NB4 (cell line): ENCODE results near the gene CTNNA2.

Source experiments
- DNase-seq: peaks from one replicate; pipeline ENCODE4 v3.0.0; 2010; ENCODE audit warnings: low read depth
- H3K4me3 ChIP-seq: one replicate; pipeline ENCODE4 v1.5.1; 2011; ENCODE audit warnings: mild to moderate bottlenecking, low read depth, low read length, moderate library complexity
- MYC ChIP-seq: IDR thresholded peaks from 2 replicates; pipeline ENCODE4 v1.6.1; 2011; ENCODE audit warnings: low read depth, low read length
- POLR2A ChIP-seq: IDR thresholded peaks from 2 replicates; pipeline ENCODE4 v1.6.1; 2011; ENCODE audit warnings: mild to moderate bottlenecking; ENCODE audit not compliant: insufficient read length; ENCODE audit errors: extremely low read depth
- TF ChIP-seq, protein P1 (sequence below): IDR thresholded peaks from 2 replicates; pipeline ENCODE4 v1.6.1; 2011; ENCODE audit warnings: low read depth, low read length
- TF ChIP-seq, protein P2 (sequence below): IDR thresholded peaks from one replicate; pipeline ENCODE4 v1.5.1; 2012; ENCODE audit warnings: low read depth, low read length

Gene CTNNA2

GRCh38 chr2:79964966-79965365, 452.1 kb downstream of the CTNNA2 start:
- TF ChIP-seq, protein P1, sequence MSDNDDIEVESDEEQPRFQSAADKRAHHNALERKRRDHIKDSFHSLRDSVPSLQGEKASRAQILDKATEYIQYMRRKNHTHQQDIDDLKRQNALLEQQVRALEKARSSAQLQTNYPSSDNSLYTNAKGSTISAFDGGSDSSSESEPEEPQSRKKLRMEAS = no peak
- no peak for TF ChIP-seq MYC
- no peak for TF ChIP-seq POLR2A
- TF ChIP-seq, protein P2, sequence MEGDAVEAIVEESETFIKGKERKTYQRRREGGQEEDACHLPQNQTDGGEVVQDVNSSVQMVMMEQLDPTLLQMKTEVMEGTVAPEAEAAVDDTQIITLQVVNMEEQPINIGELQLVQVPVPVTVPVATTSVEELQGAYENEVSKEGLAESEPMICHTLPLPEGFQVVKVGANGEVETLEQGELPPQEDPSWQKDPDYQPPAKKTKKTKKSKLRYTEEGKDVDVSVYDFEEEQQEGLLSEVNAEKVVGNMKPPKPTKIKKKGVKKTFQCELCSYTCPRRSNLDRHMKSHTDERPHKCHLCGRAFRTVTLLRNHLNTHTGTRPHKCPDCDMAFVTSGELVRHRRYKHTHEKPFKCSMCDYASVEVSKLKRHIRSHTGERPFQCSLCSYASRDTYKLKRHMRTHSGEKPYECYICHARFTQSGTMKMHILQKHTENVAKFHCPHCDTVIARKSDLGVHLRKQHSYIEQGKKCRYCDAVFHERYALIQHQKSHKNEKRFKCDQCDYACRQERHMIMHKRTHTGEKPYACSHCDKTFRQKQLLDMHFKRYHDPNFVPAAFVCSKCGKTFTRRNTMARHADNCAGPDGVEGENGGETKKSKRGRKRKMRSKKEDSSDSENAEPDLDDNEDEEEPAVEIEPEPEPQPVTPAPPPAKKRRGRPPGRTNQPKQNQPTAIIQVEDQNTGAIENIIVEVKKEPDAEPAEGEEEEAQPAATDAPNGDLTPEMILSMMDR = no peak
- H3K4me3 ChIP-seq = no peak overlapping the region
- DNase-seq = no peak

- TF ChIP-seq POLR2A = no peak
- TF ChIP-seq, protein P1 = no peak
- TF ChIP-seq, protein P2 = no peak
- no peak for TF ChIP-seq MYC
- no peak overlapping the region for H3K4me3 ChIP-seq
- no peak for DNase-seq
Measured at GRCh38 chr2:79966369-79966768, 453.5 kb downstream of the CTNNA2 start.

DNA sequence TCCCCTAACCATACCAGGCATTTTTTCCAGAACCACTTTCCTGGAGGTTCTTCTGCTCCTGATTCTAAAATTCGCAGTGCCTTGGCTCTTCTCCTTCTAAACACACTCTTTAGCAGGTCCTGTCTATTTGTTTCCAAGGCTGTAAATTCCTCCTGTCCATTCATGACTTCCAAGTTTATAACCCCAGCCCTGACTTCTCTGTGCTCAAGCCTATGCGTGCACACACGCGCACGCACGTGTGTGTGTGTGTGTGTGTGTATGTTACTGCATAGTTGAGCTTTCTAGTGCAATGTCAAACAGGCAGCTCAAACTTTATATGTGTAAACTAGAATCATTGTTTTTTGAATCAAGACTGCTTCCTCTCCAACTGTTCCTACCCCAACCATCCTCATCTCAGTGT, 454.0 kb downstream of the CTNNA2 start:
- H3K4me3 ChIP-seq = no peak overlapping the region
- TF ChIP-seq, protein P1 = no peak
- TF ChIP-seq POLR2A (no peak), MYC (no peak)
- TF ChIP-seq, protein P2 = no peak
- DNase-seq = no peak

GRCh38 chr2:79971807-79972206, 459.0 kb downstream of the CTNNA2 start:
- no peak overlapping the region for H3K4me3 ChIP-seq
- DNase-seq = no peak
- TF ChIP-seq POLR2A = no peak
- no peak for TF ChIP-seq MYC
- TF ChIP-seq, protein P1 = no peak
- TF ChIP-seq, protein P2 = no peak

DNA sequence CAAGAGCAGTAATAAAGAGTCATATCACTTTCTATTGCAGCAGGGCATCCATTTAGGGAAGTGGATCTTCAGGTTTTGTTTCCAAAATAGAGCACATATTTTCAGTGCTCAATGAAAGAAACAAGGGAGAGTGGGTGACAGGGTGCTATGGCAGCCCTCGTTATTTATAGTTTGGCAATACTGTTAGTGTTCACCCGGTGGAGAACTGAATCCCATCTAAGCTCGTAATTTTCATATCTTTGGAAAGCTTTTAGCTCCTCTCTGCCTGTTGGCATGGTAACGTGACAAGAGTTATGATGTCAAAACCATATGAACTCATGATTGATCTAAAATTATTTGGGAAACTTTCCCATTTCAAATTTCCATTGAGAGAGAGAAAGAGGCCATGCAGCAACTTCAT, 459.8 kb downstream of the CTNNA2 start:
- TF ChIP-seq MYC = no peak
- TF ChIP-seq, protein P2 = no peak
- H3K4me3 ChIP-seq = no peak overlapping the region

GRCh38 chr2:79975791-79976565, 463.1 kb downstream of the CTNNA2 start:
- H3K4me3 ChIP-seq = no peak overlapping the region

More for the DNA sequence above, 459.8 kb downstream of the CTNNA2 start:
- no peak for DNase-seq

More at GRCh38 chr2:79975791-79976565, 463.1 kb downstream of the CTNNA2 start:
- DNase-seq = no peak
- TF ChIP-seq POLR2A = no peak
